ENCODE data around the gene SLC35D1.
"Not testable (repeated sequence)": the region's sequence is repeated elsewhere in the genome, so short reads cannot be mapped to it uniquely, and the experiment has no call there.

Gene SLC35D1

GRCh38 chr1:66984491-66984890, 69.5 kb downstream of the SLC35D1 start:
- no peaks in the 10 kb centered on the region for H3K4me1 ChIP-seq (ENCODE audit: insufficient read depth, low read length)
- H3K27me3 ChIP-seq (ENCODE audit: insufficient read depth, low read length): no peaks in the 10 kb centered on the region
- H3K9ac ChIP-seq (ENCODE audit: low read depth, low read length): no peak overlapping the region
- peaks cover 90% of the 10 kb centered on the region for H3K36me3 ChIP-seq (ENCODE audit: insufficient read depth, low read length)
- WGBS: 100% methylated on average over 1 of the region's 1 CpG
- H3K9me3 ChIP-seq (ENCODE audit: insufficient read depth, low read depth, low read length): no peaks in the 10 kb centered on the region
- no peak overlapping the region for H3K27ac ChIP-seq (ENCODE audit: low read depth, low read length)
- no peak overlapping the region for H3K4me3 ChIP-seq (ENCODE audit: low read length)

- H3K27ac ChIP-seq (ENCODE audit: low read depth, low read length): no peak overlapping the region
- no peaks in the 10 kb centered on the region for H3K4me1 ChIP-seq (ENCODE audit: insufficient read depth, low read length)
- 100% methylated on average over 4 of the region's 4 CpGs for WGBS
- H3K9ac ChIP-seq (ENCODE audit: low read depth, low read length): no peak overlapping the region
- no peaks in the 10 kb centered on the region for H3K27me3 ChIP-seq (ENCODE audit: insufficient read depth, low read length)
- no peak overlapping the region for H3K4me3 ChIP-seq (ENCODE audit: low read length)
- H3K36me3 ChIP-seq (ENCODE audit: insufficient read depth, low read length): peaks cover 95% of the 10 kb centered on the region
- no peaks in the 10 kb centered on the region for H3K9me3 ChIP-seq (ENCODE audit: insufficient read depth, low read depth, low read length)
Observed at GRCh38 chr1:66982561-66983260, 71.2 kb downstream of the SLC35D1 start.

GRCh38 chr1:66981679-66982078, 72.3 kb downstream of the SLC35D1 start:
- 92% methylated on average over 4 of the region's 4 CpGs for WGBS
- H3K27me3 ChIP-seq (ENCODE audit: insufficient read depth, low read length): no peaks in the 10 kb centered on the region
- H3K36me3 ChIP-seq (ENCODE audit: insufficient read depth, low read length): peaks cover 99% of the 10 kb centered on the region
- no peak overlapping the region for H3K4me3 ChIP-seq (ENCODE audit: low read length)
- no peak overlapping the region for H3K27ac ChIP-seq (ENCODE audit: low read depth, low read length)
- no peaks in the 10 kb centered on the region for H3K4me1 ChIP-seq (ENCODE audit: insufficient read depth, low read length)
- H3K9ac ChIP-seq (ENCODE audit: low read depth, low read length): no peak overlapping the region
- no peaks in the 10 kb centered on the region for H3K9me3 ChIP-seq (ENCODE audit: insufficient read depth, low read depth, low read length)

- no peak overlapping the region for H3K27ac ChIP-seq (ENCODE audit: low read depth, low read length)
- H3K4me1 ChIP-seq (ENCODE audit: insufficient read depth, low read length): no peaks in the 10 kb centered on the region
- H3K36me3 ChIP-seq (ENCODE audit: insufficient read depth, low read length): peaks cover 97% of the 10 kb centered on the region
- no peak overlapping the region for H3K9ac ChIP-seq (ENCODE audit: low read depth, low read length)
- H3K4me3 ChIP-seq (ENCODE audit: low read length): no peak overlapping the region
- H3K9me3 ChIP-seq (ENCODE audit: insufficient read depth, low read depth, low read length): no peaks in the 10 kb centered on the region
- 89% methylated on average over 1 of the region's 1 CpG for WGBS
- no peaks in the 10 kb centered on the region for H3K27me3 ChIP-seq (ENCODE audit: insufficient read depth, low read length)
Observed at GRCh38 chr1:66980745-66981367, 73.1 kb downstream of the SLC35D1 start.

GRCh38 chr1:66979621-66980020, 74.3 kb downstream of the SLC35D1 start:
- not testable (repeated sequence) for H3K9ac ChIP-seq (ENCODE audit: low read depth, low read length); H3K27me3 ChIP-seq (ENCODE audit: insufficient read depth, low read length); H3K4me1 ChIP-seq (ENCODE audit: insufficient read depth, low read length); H3K27ac ChIP-seq (ENCODE audit: low read depth, low read length); H3K4me3 ChIP-seq (ENCODE audit: low read length); H3K9me3 ChIP-seq (ENCODE audit: insufficient read depth, low read depth, low read length)
- H3K36me3 ChIP-seq (ENCODE audit: insufficient read depth, low read length): peaks cover 97% of the 10 kb centered on the region
- 98% methylated on average over 11 of the region's 11 CpGs for WGBS

GRCh38 chr1:66978201-66978600, 75.7 kb downstream of the SLC35D1 start:
- H3K27ac ChIP-seq (ENCODE audit: low read depth, low read length): no peak overlapping the region
- H3K9ac ChIP-seq (ENCODE audit: low read depth, low read length): no peak overlapping the region
- H3K9me3 ChIP-seq (ENCODE audit: insufficient read depth, low read depth, low read length): no peaks in the 10 kb centered on the region
- peaks cover 96% of the 10 kb centered on the region for H3K36me3 ChIP-seq (ENCODE audit: insufficient read depth, low read length)
- no peaks in the 10 kb centered on the region for H3K4me1 ChIP-seq (ENCODE audit: insufficient read depth, low read length)
- no peak overlapping the region for H3K4me3 ChIP-seq (ENCODE audit: low read length)
- no peaks in the 10 kb centered on the region for H3K27me3 ChIP-seq (ENCODE audit: insufficient read depth, low read length)

GRCh38 chr1:66968574-66968973, 85.4 kb downstream of the SLC35D1 start:
- 89% methylated on average over 2 of the region's 3 CpGs for WGBS
- H3K9ac ChIP-seq (ENCODE audit: low read depth, low read length): no peak overlapping the region
- H3K27me3 ChIP-seq (ENCODE audit: insufficient read depth, low read length): no peaks in the 10 kb centered on the region
- no peak overlapping the region for H3K27ac ChIP-seq (ENCODE audit: low read depth, low read length)
- peaks cover 2% of the 10 kb centered on the region; the same call in 1 of the 2 replicates for H3K9me3 ChIP-seq (ENCODE audit: insufficient read depth, low read depth, low read length)
- H3K36me3 ChIP-seq (ENCODE audit: insufficient read depth, low read length): peaks cover 87% of the 10 kb centered on the region
- no peaks in the 10 kb centered on the region for H3K4me1 ChIP-seq (ENCODE audit: insufficient read depth, low read length)
- no peak overlapping the region for H3K4me3 ChIP-seq (ENCODE audit: low read length)

- peaks cover 87% of the 10 kb centered on the region for H3K36me3 ChIP-seq (ENCODE audit: insufficient read depth, low read length)
- not testable (repeated sequence) for H3K4me3 ChIP-seq (ENCODE audit: low read length); H3K4me1 ChIP-seq (ENCODE audit: insufficient read depth, low read length); H3K27me3 ChIP-seq (ENCODE audit: insufficient read depth, low read length); H3K9ac ChIP-seq (ENCODE audit: low read depth, low read length); H3K27ac ChIP-seq (ENCODE audit: low read depth, low read length); H3K9me3 ChIP-seq (ENCODE audit: insufficient read depth, low read depth, low read length)
- WGBS: 100% methylated on average over 5 of the region's 7 CpGs
Observed at GRCh38 chr1:66966188-66966873, 87.6 kb downstream of the SLC35D1 start.

- no peaks in the 10 kb centered on the region for H3K4me1 ChIP-seq (ENCODE audit: insufficient read depth, low read length)
- 94% methylated on average over 2 of the region's 3 CpGs for WGBS
- no peaks in the 10 kb centered on the region for H3K27me3 ChIP-seq (ENCODE audit: insufficient read depth, low read length)
- peaks cover 95% of the 10 kb centered on the region for H3K36me3 ChIP-seq (ENCODE audit: insufficient read depth, low read length)
- no peak overlapping the region for H3K4me3 ChIP-seq (ENCODE audit: low read length)
- H3K9ac ChIP-seq (ENCODE audit: low read depth, low read length): no peak overlapping the region
- no peak overlapping the region for H3K27ac ChIP-seq (ENCODE audit: low read depth, low read length)
- no peaks in the 10 kb centered on the region for H3K9me3 ChIP-seq (ENCODE audit: insufficient read depth, low read depth, low read length)
Observed at GRCh38 chr1:66957938-66958337, 96.0 kb downstream of the SLC35D1 start.

- H3K9ac ChIP-seq (ENCODE audit: low read depth, low read length): no peak overlapping the region
- peaks cover 89% of the 10 kb centered on the region for H3K36me3 ChIP-seq (ENCODE audit: insufficient read depth, low read length)
- H3K4me1 ChIP-seq (ENCODE audit: insufficient read depth, low read length): no peaks in the 10 kb centered on the region
- H3K9me3 ChIP-seq (ENCODE audit: insufficient read depth, low read depth, low read length): no peaks in the 10 kb centered on the region
- no peaks in the 10 kb centered on the region for H3K27me3 ChIP-seq (ENCODE audit: insufficient read depth, low read length)
- no peak overlapping the region for H3K27ac ChIP-seq (ENCODE audit: low read depth, low read length)
- 100% methylated on average over 1 of the region's 4 CpGs for WGBS
- no peak overlapping the region for H3K4me3 ChIP-seq (ENCODE audit: low read length)
Observed at GRCh38 chr1:66954208-66954607, 99.7 kb downstream of the SLC35D1 start.

- H3K4me1 ChIP-seq (ENCODE audit: insufficient read depth, low read length): no peaks in the 10 kb centered on the region
Observed at GRCh38 chr1:66951513-66951912, 102.4 kb downstream of the SLC35D1 start.

More at GRCh38 chr1:66951513-66951912, 102.4 kb downstream of the SLC35D1 start:
- peaks cover 89% of the 10 kb centered on the region for H3K36me3 ChIP-seq (ENCODE audit: insufficient read depth, low read length)
- no peaks in the 10 kb centered on the region for H3K27me3 ChIP-seq (ENCODE audit: insufficient read depth, low read length)
- WGBS: 95% methylated on average over 6 of the region's 6 CpGs
- H3K9me3 ChIP-seq (ENCODE audit: insufficient read depth, low read depth, low read length): no peaks in the 10 kb centered on the region
- H3K27ac ChIP-seq (ENCODE audit: low read depth, low read length): no peak overlapping the region
- H3K9ac ChIP-seq (ENCODE audit: low read depth, low read length): no peak overlapping the region
- H3K4me3 ChIP-seq (ENCODE audit: low read length): no peak overlapping the region
